ENCODE measurements around the gene NAV3. TPM values are rescaled to one million over a fixed set of nuclear protein-coding genes. Genes with fewer than 3 reads are reported as not detected.
"Not testable (repeated sequence)": the region's sequence is repeated elsewhere in the genome, so short reads cannot be mapped to it uniquely, and the experiment has no call there.

The NAV3 gene
- total RNA-seq, 1 donor from 2014 or later: 16.5 TPM

GRCh38 chr12:78239544-78239943 lies 408.9 kb downstream of the NAV3 start:
- no peak for DNase-seq (ENCODE audit: extremely low read depth, low read depth, low spot score)

GRCh38 chr12:78240827-78241226 lies 410.1 kb downstream of the NAV3 start:
- DNase-seq (ENCODE audit: extremely low read depth, low read depth, low spot score): no peak

- no peak for DNase-seq (ENCODE audit: extremely low read depth, low read depth, low spot score)
These were observed 410.8 kb downstream of the NAV3 start for GRCh38 chr12:78241446-78241845.

- DNase-seq (ENCODE audit: extremely low read depth, low read depth, low spot score): no peak
These were observed 414.3 kb downstream of the NAV3 start for GRCh38 chr12:78244916-78245507.

GRCh38 chr12:78248321-78248720 lies 417.6 kb downstream of the NAV3 start:
- DNase-seq (ENCODE audit: extremely low read depth, low read depth, low spot score): no peak

- DNase-seq (ENCODE audit: extremely low read depth, low read depth, low spot score): no peak
These were observed 418.9 kb downstream of the NAV3 start for GRCh38 chr12:78249578-78249977.

- DNase-seq (ENCODE audit: extremely low read depth, low read depth, low spot score): not testable (repeated sequence)
These were observed 427.0 kb downstream of the NAV3 start for GRCh38 chr12:78257662-78258061.

- DNase-seq (ENCODE audit: extremely low read depth, low read depth, low spot score): no peak
These were observed 430.3 kb downstream of the NAV3 start for GRCh38 chr12:78260976-78261375.

GRCh38 chr12:78261901-78262300 lies 431.2 kb downstream of the NAV3 start:
- DNase-seq (ENCODE audit: extremely low read depth, low read depth, low spot score): no peak

Data from glomerular endothelial cell (primary cell).